WTC11 (cell line): ENCODE measurements around the gene PRKCB. TPM values are rescaled to one million over a fixed set of nuclear protein-coding genes. Genes with fewer than 3 reads are reported as not detected.
"Not testable (repeated sequence)": the region's sequence is repeated elsewhere in the genome, so short reads cannot be mapped to it uniquely, and the experiment has no call there.

Experiments used
- ATAC-seq: fragments of 200-7000 bp; cut with Tn5 transposase; 2 replicates; pipeline ENCODE4 v1.10.0; 2021; ENCODE audit warnings: mild to moderate bottlenecking, moderate library complexity
- CTCF ChIA-PET: fragments of 300-600 bp; sonication (Branson Sonifier 250); formaldehyde crosslinking; loops from one replicate; lab custom pipeline; 2021; ENCODE audit warnings: antibody characterized with exemption; lab: Charles Lee
- POLR2A ChIA-PET: fragments of 350-600 bp; sonication (Branson Sonifier 250); formaldehyde crosslinking; loops from one replicate; lab custom pipeline; 2021; ENCODE audit warnings: antibody characterized with exemption; lab: Charles Lee
- DNase-seq: peaks from one replicate; pipeline ENCODE4 v3.0.0; 2021; ENCODE audit warnings: low spot score
- H3K27ac Mint-ChIP-seq: 2 replicates; pipeline ENCODE4 v1.8.0; 2021; ENCODE audit warnings: mixed read lengths
- H3K27me3 Mint-ChIP-seq: 2 replicates; pipeline ENCODE4 v1.8.0; 2021; ENCODE audit warnings: low read depth, mild to moderate bottlenecking, moderate library complexity, mixed read lengths
- H3K36me3 Mint-ChIP-seq: 2 replicates; pipeline ENCODE4 v1.8.0; 2021; ENCODE audit warnings: mixed read lengths
- H3K4me1 Mint-ChIP-seq: 2 replicates; pipeline ENCODE4 v1.8.0; 2022; ENCODE audit warnings: mixed read lengths
- H3K4me3 Mint-ChIP-seq: 2 replicates; pipeline ENCODE4 v1.8.0; 2021; ENCODE audit warnings: mild to moderate bottlenecking, moderate library complexity, mixed read lengths
- H3K9me3 Mint-ChIP-seq: 2 replicates; pipeline ENCODE4 v1.8.0; 2021; ENCODE audit warnings: mixed read lengths
- ARID4B ChIP-seq: sonication (generic); formaldehyde crosslinking; IDR thresholded peaks from 2 replicates; pipeline ENCODE4 v1.8.0; 2023; ENCODE audit warnings: missing genetic modification reagents, mild to moderate bottlenecking, borderline replicate concordance
- ATF6 ChIP-seq: sonication (generic); formaldehyde crosslinking; IDR thresholded peaks from 2 replicates; pipeline ENCODE4 v1.8.1; 2023; ENCODE audit warnings: mild to moderate bottlenecking, missing genetic modification reagents
- CBFB ChIP-seq: sonication (generic); formaldehyde crosslinking; IDR thresholded peaks from 2 replicates; pipeline ENCODE4 v1.8.1; 2022; ENCODE audit warnings: mild to moderate bottlenecking, low read depth, missing genetic modification reagents
- CREB1 ChIP-seq: sonication (generic); formaldehyde crosslinking; IDR thresholded peaks from 2 replicates; pipeline ENCODE4 v1.8.0; 2023; ENCODE audit warnings: mild to moderate bottlenecking, missing genetic modification reagents
- E2F1 ChIP-seq: sonication (generic); formaldehyde crosslinking; IDR thresholded peaks from 2 replicates; pipeline ENCODE4 v1.8.0; 2022; ENCODE audit warnings: mild to moderate bottlenecking, missing genetic modification reagents
- EMX1 ChIP-seq: fragments of 250-450 bp; sonication (Bioruptor Pico); IDR thresholded peaks from 2 replicates; pipeline ENCODE4 v1.8.0; 2021; ENCODE audit warnings: mild to moderate bottlenecking
- JAZF1 ChIP-seq: fragments of 250-450 bp; sonication (Bioruptor Pico); IDR thresholded peaks from 2 replicates; pipeline ENCODE4 v1.9.0; 2021; ENCODE audit warnings: moderate library complexity, mild to moderate bottlenecking, inconsistent platforms
- JUN ChIP-seq: sonication (generic); formaldehyde crosslinking; IDR thresholded peaks from 2 replicates; pipeline ENCODE4 v1.8.0; 2023; ENCODE audit warnings: mild to moderate bottlenecking, missing genetic modification reagents
- MAX ChIP-seq: sonication (generic); formaldehyde crosslinking; IDR thresholded peaks from 2 replicates; pipeline ENCODE4 v1.8.0; 2022; ENCODE audit warnings: mild to moderate bottlenecking, missing genetic modification reagents
- RELA ChIP-seq: sonication (generic); formaldehyde crosslinking; IDR thresholded peaks from 2 replicates; pipeline ENCODE4 v1.8.1; 2022; ENCODE audit warnings: missing genetic modification reagents, mild to moderate bottlenecking, borderline replicate concordance
- SOX15 ChIP-seq: fragments of 250-450 bp; sonication (Bioruptor Pico); IDR thresholded peaks from 2 replicates; pipeline ENCODE4 v1.9.0; 2021; ENCODE audit warnings: mild to moderate bottlenecking
- SP1 ChIP-seq: sonication (generic); formaldehyde crosslinking; conservative IDR thresholded peaks from 2 replicates; pipeline ENCODE4 v1.8.1; 2022; ENCODE audit warnings: missing genetic modification reagents
- STAT6 ChIP-seq: sonication (generic); formaldehyde crosslinking; conservative IDR thresholded peaks from 2 replicates; pipeline ENCODE4 v1.8.1; 2023; ENCODE audit warnings: mild to moderate bottlenecking, low read depth, missing genetic modification reagents, moderate library complexity
- TEAD1 ChIP-seq: sonication (generic); formaldehyde crosslinking; IDR thresholded peaks from 2 replicates; pipeline ENCODE4 v1.8.0; 2022; ENCODE audit warnings: mild to moderate bottlenecking, missing genetic modification reagents
- ZNF121 ChIP-seq: sonication (generic); formaldehyde crosslinking; IDR thresholded peaks from 2 replicates; pipeline ENCODE4 v1.8.0; 2023; ENCODE audit warnings: missing genetic modification reagents
- ZNF232 ChIP-seq: sonication (generic); formaldehyde crosslinking; IDR thresholded peaks from 2 replicates; pipeline ENCODE4 v1.8.0; 2022; ENCODE audit warnings: mild to moderate bottlenecking, missing genetic modification reagents
- total RNA-seq: library from RNA; stranded (reverse); gene quantifications from 3 replicates; pipeline ENCODE4 v1.2.3, GENCODE V29; 2021

The PRKCB gene
- total RNA-seq, 1 experiment from 2014 or later: 6.9 TPM

GRCh38 chr16:24027466-24027865 is 191.7 kb downstream of the PRKCB start (continued):
- no peak for TF ChIP-seq ARID4B (CRISPR knock-in tag)

GRCh38 chr16:24029841-24030240 is 194.1 kb downstream of the PRKCB start:
- POLR2A ChIA-PET, H3K4me3 Mint-ChIP-seq: not testable (repeated sequence)

GRCh38 chr16:24035127-24035842 is 199.5 kb downstream of the PRKCB start:
- Mint-ChIP-seq H3K4me3 (no peak overlapping the region), H3K27me3 (no peaks in the 10 kb centered on the region), H3K9me3 (peaks cover 15% of the 10 kb centered on the region), H3K36me3 (peaks cover 3% of the 10 kb centered on the region; the same call in 1 of the 2 replicates), H3K4me1 (peaks cover 2% of the 10 kb centered on the region; the same call in 1 of the 2 replicates), H3K27ac (no peak overlapping the region)
- ChIA-PET CTCF (interaction anchor here (1.0 to 4.1 kb wide), 10 partner anchors 10 to 469 kb away, joined by 4 to 62 read pairs (median 13); partner anchors contain the start of gene PLK1), POLR2A (no interaction called here)
- no peak for TF ChIP-seq STAT6 (CRISPR knock-in tag)
- no peak for TF ChIP-seq ZNF232 (CRISPR knock-in tag)
- TF ChIP-seq RELA: no peak
- no peak for TF ChIP-seq MAX
- TF ChIP-seq SP1 (CRISPR knock-in tag): no peak
- no peak for TF ChIP-seq TEAD1 (CRISPR knock-in tag)
- no peak for TF ChIP-seq CBFB (CRISPR knock-in tag)
- ATAC-seq: no peak
- no peak for DNase-seq

More at GRCh38 chr16:24029841-24030240, 194.1 kb downstream of the PRKCB start:
- not testable (repeated sequence) for DNase-seq, H3K4me1 Mint-ChIP-seq, H3K36me3 Mint-ChIP-seq, H3K27ac Mint-ChIP-seq
- TF ChIP-seq ZNF121 (CRISPR knock-in tag): peak; percentile 69
- TF ChIP-seq, all 79 proteins: peak for 1; not testable (repeated sequence) for 78
- not testable (repeated sequence) for H3K9me3 Mint-ChIP-seq, ATAC-seq, H3K27me3 Mint-ChIP-seq
- CTCF ChIA-PET: interaction anchor here (0.6 kb wide), 1 partner anchor 20 kb away, joined by 3 read pairs; no protein-coding TSS in a partner anchor

GRCh38 chr16:24036038-24036543 is 200.3 kb downstream of the PRKCB start:
- CTCF ChIA-PET: interaction anchor here (0.6 to 4.1 kb wide), 30 partner anchors 10 to 479 kb away, joined by 3 to 62 read pairs (median 4); partner anchors contain the start of genes CHP2, EARS2, PLK1 and UBFD1
- H3K9me3 Mint-ChIP-seq: peaks cover 15% of the 10 kb centered on the region
- POLR2A ChIA-PET: no interaction called here
- no peak for DNase-seq
- ATAC-seq: no peak
- peaks cover 2% of the 10 kb centered on the region; the same call in 1 of the 2 replicates for H3K4me1 Mint-ChIP-seq
- no peak overlapping the region for H3K4me3 Mint-ChIP-seq
- H3K36me3 Mint-ChIP-seq: peaks cover 3% of the 10 kb centered on the region; the same call in 1 of the 2 replicates
- H3K27ac Mint-ChIP-seq: no peak overlapping the region
- no peaks in the 10 kb centered on the region for H3K27me3 Mint-ChIP-seq
- TF ChIP-seq EMX1: no peak
- TF ChIP-seq E2F1: no peak
- no peak for TF ChIP-seq ATF6 (CRISPR knock-in tag)
- TF ChIP-seq SOX15 (CRISPR knock-in tag): no peak
- TF ChIP-seq CREB1: no peak
- TF ChIP-seq JAZF1 (CRISPR knock-in tag): no peak
- TF ChIP-seq JUN (CRISPR knock-in tag): no peak
